Fibroblast of the aortic adventitia (primary cell): ENCODE measurements around the gene ATP6V0D1. TPM values are rescaled to one million over a fixed set of nuclear protein-coding genes. Genes with fewer than 3 reads are reported as not detected.

Experiments
- DNase-seq: peaks from one replicate; pipeline ENCODE4 v3.0.0-alpha.2; 2010; ENCODE audit warnings: low read depth
- H3K4me3 ChIP-seq: 2 replicates; pipeline ENCODE4 v1.5.1; 2011; ENCODE audit warnings: low read depth, mild to moderate bottlenecking, control low read depth, low read length, moderate library complexity
- CTCF ChIP-seq: IDR thresholded peaks from 2 replicates; pipeline ENCODE4 v1.5.1; 2011; ENCODE audit warnings: mild to moderate bottlenecking, low read length, control low read depth, inconsistent platforms; ENCODE audit not compliant: insufficient read depth
- total RNA-seq: library from RNA; depleted of rRNA; stranded (reverse); fragments of >200 nt; gene quantifications from 2 replicates; pipeline ENCODE4 v1.2.3, GENCODE V29; 2012; ENCODE audit warnings: low replicate concordance

The ATP6V0D1 gene
- total RNA-seq, 1 donor: 114 TPM

- DNase-seq: no peak
- no peak overlapping the region for H3K4me3 ChIP-seq
- no peak for TF ChIP-seq CTCF
Observed at GRCh38 chr16:67432506-67432890, 48.5 kb downstream of the ATP6V0D1 start.

- no peak for TF ChIP-seq CTCF
- DNase-seq: no peak
- H3K4me3 ChIP-seq: no peak overlapping the region
Observed at GRCh38 chr16:67431775-67432505, 49.0 kb downstream of the ATP6V0D1 start.

GRCh38 chr16:67430977-67431774, 49.8 kb downstream of the ATP6V0D1 start, which contains the start of gene HSD11B2:
HSD11B2 (plus strand) TSS chr16:67431121; CDS start chr16:67431249, 128 bp downstream.
- DNase-seq: no peak
- TF ChIP-seq CTCF: no peak
- H3K4me3 ChIP-seq: peak within 1 kb of the TSS; percentile 35

GRCh38 chr16:67430504-67430976, 50.4 kb downstream of the ATP6V0D1 start:
- no peak for DNase-seq

GRCh38 chr16:67429799-67430503, 51.0 kb downstream of the ATP6V0D1 start:
- TF ChIP-seq CTCF: no peak
- no peak for DNase-seq
- no peak overlapping the region for H3K4me3 ChIP-seq

More at GRCh38 chr16:67430504-67430976, 50.4 kb downstream of the ATP6V0D1 start:
- H3K4me3 ChIP-seq: peak overlapping the region; percentile 35
- no peak for TF ChIP-seq CTCF

GRCh38 chr16:67429053-67429798, 51.7 kb downstream of the ATP6V0D1 start:
- DNase-seq: no peak
- TF ChIP-seq CTCF: no peak
- no peak overlapping the region for H3K4me3 ChIP-seq
